Measurements from ENCODE around the gene SAC3D1. TPM values are rescaled to one million over a fixed set of nuclear protein-coding genes. Genes with fewer than 3 reads are reported as not detected.
A peak's percentile ranks its signal among the peaks of the same experiment; 100 is the strongest.

Gene SAC3D1
- 8.6 and 10.0 TPM in 2 replicates for total RNA-seq
- 3.1 and 7.1 TPM in 2 replicates for polyA plus RNA-seq
- polyA plus RNA-seq (2012), result 6.9 and 17.2 TPM in 2 replicates
- 3.4 and 12.1 TPM in 2 replicates for polyA minus RNA-seq (ENCODE audit: low replicate concordance)

DNA sequence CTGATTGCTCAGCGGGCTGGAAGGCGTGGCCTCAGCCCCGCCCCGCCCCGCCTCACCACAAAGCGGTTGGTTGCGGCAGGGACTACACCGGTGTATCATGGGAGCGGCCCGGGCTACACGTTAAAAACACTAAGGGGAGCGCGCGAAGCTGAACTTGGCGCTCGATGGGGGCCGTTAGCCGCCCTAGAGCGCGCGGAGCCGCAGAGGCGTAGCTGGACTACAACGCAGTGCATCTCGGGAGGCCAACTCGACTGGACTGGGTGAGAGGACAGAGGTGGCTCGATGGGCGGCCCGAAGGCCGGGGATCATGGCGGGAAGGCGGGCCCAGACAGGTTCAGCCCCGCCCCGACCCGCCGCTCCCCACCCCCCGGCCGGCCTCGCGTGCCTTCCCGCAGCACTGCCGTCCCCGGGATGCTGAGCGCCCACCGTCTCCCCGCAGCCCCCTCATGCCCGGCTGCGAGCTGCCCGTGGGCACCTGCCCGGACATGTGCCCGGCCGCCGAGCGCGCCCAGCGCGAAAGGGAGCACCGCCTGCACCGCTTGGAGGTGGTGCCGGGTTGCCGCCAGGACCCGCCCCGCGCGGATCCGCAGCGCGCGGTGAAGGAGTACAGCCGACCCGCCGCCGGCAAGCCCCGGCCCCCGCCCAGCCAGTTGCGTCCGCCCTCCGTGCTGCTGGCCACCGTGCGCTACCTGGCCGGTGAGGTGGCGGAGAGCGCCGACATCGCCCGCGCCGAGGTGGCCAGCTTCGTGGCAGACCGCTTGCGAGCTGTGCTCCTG, at the start of gene SAC3D1:
Gene SAC3D1 (plus strand): TSS at position 364 of the 776 bp plus-strand sequence. CDS start 83 bp downstream, at position 447.
- Histone ChIP-seq H4K20me1 (ENCODE audit: control insufficient read depth, extremely low read depth, insufficient read depth, low read length) (no peaks in the 10 kb centered on the region), H3K79me2 (ENCODE audit: control insufficient read depth, insufficient read depth, low read length) (peaks cover 9% of the 10 kb centered on the region), H3K27ac (ENCODE audit: insufficient read depth, low read length) (peak within 1 kb of the TSS; percentile 63), H2AFZ (ENCODE audit: low read length) (peak within 1 kb of the TSS; percentile 64), H3K36me3 (ENCODE audit: control insufficient read depth, insufficient read depth, low read length) (peaks cover 10% of the 10 kb centered on the region), H3K27me3 (ENCODE audit: control insufficient read depth, insufficient read depth, low read length) (no peaks in the 10 kb centered on the region), H3K9me3 (ENCODE audit: control insufficient read depth, insufficient read depth, low read depth, low read length) (no peaks in the 10 kb centered on the region), H3K4me1 (ENCODE audit: control insufficient read depth, extremely low read depth, insufficient read depth, low read length) (no peaks in the 10 kb centered on the region), H3K9ac (ENCODE audit: insufficient read depth, low read length) (peak within 1 kb of the TSS; percentile 52), H3K4me2 (ENCODE audit: extremely low read depth, insufficient read depth, low read length) (peak within 1 kb of the TSS; percentile 81), H3K4me3 (replicated peaks in 1 of 4; ENCODE audit: control extremely low read depth in 1 of 4, insufficient read depth in 1 of 4, low read depth in 3 of 4, low read length in 4 of 4) (peak within 1 kb of the TSS; percentile 53 to 72 (median 66))
- TF ChIP-seq EZH2 (IDR thresholded peaks at IDR 0.05; ENCODE audit: low read length, missing control alignments), result no peak
- TF ChIP-seq, protein P1, sequence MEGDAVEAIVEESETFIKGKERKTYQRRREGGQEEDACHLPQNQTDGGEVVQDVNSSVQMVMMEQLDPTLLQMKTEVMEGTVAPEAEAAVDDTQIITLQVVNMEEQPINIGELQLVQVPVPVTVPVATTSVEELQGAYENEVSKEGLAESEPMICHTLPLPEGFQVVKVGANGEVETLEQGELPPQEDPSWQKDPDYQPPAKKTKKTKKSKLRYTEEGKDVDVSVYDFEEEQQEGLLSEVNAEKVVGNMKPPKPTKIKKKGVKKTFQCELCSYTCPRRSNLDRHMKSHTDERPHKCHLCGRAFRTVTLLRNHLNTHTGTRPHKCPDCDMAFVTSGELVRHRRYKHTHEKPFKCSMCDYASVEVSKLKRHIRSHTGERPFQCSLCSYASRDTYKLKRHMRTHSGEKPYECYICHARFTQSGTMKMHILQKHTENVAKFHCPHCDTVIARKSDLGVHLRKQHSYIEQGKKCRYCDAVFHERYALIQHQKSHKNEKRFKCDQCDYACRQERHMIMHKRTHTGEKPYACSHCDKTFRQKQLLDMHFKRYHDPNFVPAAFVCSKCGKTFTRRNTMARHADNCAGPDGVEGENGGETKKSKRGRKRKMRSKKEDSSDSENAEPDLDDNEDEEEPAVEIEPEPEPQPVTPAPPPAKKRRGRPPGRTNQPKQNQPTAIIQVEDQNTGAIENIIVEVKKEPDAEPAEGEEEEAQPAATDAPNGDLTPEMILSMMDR (conservative IDR thresholded peaks at IDR 0.05 in 1 of 2, IDR thresholded peaks at IDR 0.05 in 1 of 2; ENCODE audit: low read depth in 1 of 2, low read length in 2 of 2), result no peak
- DNase-seq (ENCODE audit: low read depth in 2 of 2), result peak; percentile 94

DNA sequence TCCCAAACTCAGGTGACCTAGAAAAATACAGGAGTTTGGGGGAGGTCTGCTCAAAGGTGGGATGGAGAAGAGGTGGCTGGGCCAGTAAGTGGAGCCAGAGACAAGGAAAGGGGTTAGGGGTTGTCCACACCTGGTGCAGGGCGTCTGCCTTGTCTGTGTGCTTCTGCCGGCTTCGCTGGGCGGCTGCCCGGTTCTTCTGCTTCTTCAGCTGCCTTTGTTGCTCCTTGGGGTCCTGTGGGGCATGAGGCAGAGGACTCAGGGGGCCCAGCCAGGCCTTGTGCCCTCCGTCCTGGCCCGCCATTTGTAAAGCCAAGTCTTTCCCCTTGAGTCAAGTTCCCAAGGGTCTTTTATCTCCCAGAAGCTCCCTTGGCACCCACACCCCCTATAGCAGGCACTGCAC, 46.7 kb upstream of the SAC3D1 start:
- no peak overlapping the region for H3K9ac ChIP-seq (ENCODE audit: insufficient read depth, low read length)
- H3K79me2 ChIP-seq (ENCODE audit: control insufficient read depth, insufficient read depth, low read length), result no peaks in the 10 kb centered on the region
- H3K4me3 ChIP-seq (replicated peaks in 1 of 4; ENCODE audit: control extremely low read depth in 1 of 4, insufficient read depth in 1 of 4, low read depth in 3 of 4, low read length in 4 of 4), result no peak overlapping the region
- H3K36me3 ChIP-seq (ENCODE audit: control insufficient read depth, insufficient read depth, low read length), result no peaks in the 10 kb centered on the region
- H3K9me3 ChIP-seq (ENCODE audit: control insufficient read depth, insufficient read depth, low read depth, low read length), result no peaks in the 10 kb centered on the region
- no peaks in the 10 kb centered on the region for H3K27me3 ChIP-seq (ENCODE audit: control insufficient read depth, insufficient read depth, low read length)
- TF ChIP-seq, protein P1 (conservative IDR thresholded peaks at IDR 0.05 in 1 of 2, IDR thresholded peaks at IDR 0.05 in 1 of 2; ENCODE audit: low read depth in 1 of 2, low read length in 2 of 2), result no peak
- TF ChIP-seq EZH2 (IDR thresholded peaks at IDR 0.05; ENCODE audit: low read length, missing control alignments), result no peak
- DNase-seq (ENCODE audit: low read depth in 2 of 2), result no peak
- peaks cover 3% of the 10 kb centered on the region for H3K4me1 ChIP-seq (ENCODE audit: control insufficient read depth, extremely low read depth, insufficient read depth, low read length)
- H3K27ac ChIP-seq (ENCODE audit: insufficient read depth, low read length), result no peak overlapping the region
- no peaks in the 10 kb centered on the region for H4K20me1 ChIP-seq (ENCODE audit: control insufficient read depth, extremely low read depth, insufficient read depth, low read length)
- H2AFZ ChIP-seq (ENCODE audit: low read length), result no peak overlapping the region
- H3K4me2 ChIP-seq (ENCODE audit: extremely low read depth, insufficient read depth, low read length), result no peak overlapping the region

DNA sequence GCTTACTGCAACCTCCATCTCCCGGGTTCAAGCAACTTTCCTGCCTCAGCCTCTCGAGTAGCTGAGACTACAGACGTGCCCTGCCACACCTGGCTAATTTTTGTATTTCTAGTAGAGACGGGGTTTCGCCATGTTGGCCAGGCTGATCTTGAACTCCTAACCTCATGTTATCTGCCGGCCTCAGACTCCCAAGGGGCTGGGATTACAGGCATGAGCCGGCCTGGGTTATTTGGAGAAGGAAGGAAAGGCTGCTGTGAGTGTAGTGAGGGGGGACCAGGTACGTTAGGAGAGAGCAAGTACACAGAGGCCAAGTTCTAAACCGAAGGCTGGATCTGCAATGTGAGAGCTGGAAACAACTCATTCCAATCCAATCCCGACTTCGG, 44.7 kb upstream of the SAC3D1 start:
- H3K4me1 ChIP-seq (ENCODE audit: control insufficient read depth, extremely low read depth, insufficient read depth, low read length), result no peaks in the 10 kb centered on the region
- H3K4me2 ChIP-seq (ENCODE audit: extremely low read depth, insufficient read depth, low read length), result peak overlapping the region; percentile 89
- no peak for TF ChIP-seq EZH2 (IDR thresholded peaks at IDR 0.05; ENCODE audit: low read length, missing control alignments)
- TF ChIP-seq, protein P1 (conservative IDR thresholded peaks at IDR 0.05 in 1 of 2, IDR thresholded peaks at IDR 0.05 in 1 of 2; ENCODE audit: low read depth in 1 of 2, low read length in 2 of 2), result no peak
- H3K27me3 ChIP-seq (ENCODE audit: control insufficient read depth, insufficient read depth, low read length), result no peaks in the 10 kb centered on the region
- H4K20me1 ChIP-seq (ENCODE audit: control insufficient read depth, extremely low read depth, insufficient read depth, low read length), result no peaks in the 10 kb centered on the region
- no peak for DNase-seq (ENCODE audit: low read depth in 2 of 2)
- H3K9me3 ChIP-seq (ENCODE audit: control insufficient read depth, insufficient read depth, low read depth, low read length), result no peaks in the 10 kb centered on the region
- H3K79me2 ChIP-seq (ENCODE audit: control insufficient read depth, insufficient read depth, low read length), result no peaks in the 10 kb centered on the region
- H3K9ac ChIP-seq (ENCODE audit: insufficient read depth, low read length), result no peak overlapping the region
- peak overlapping the region; percentile 28 to 59 (median 45) for H3K4me3 ChIP-seq (replicated peaks in 1 of 4; ENCODE audit: control extremely low read depth in 1 of 4, insufficient read depth in 1 of 4, low read depth in 3 of 4, low read length in 4 of 4)
- H3K36me3 ChIP-seq (ENCODE audit: control insufficient read depth, insufficient read depth, low read length), result no peaks in the 10 kb centered on the region
- peak overlapping the region; percentile 76 for H2AFZ ChIP-seq (ENCODE audit: low read length)
- peak overlapping the region; percentile 17 for H3K27ac ChIP-seq (ENCODE audit: insufficient read depth, low read length)

Measured in fibroblast of lung (primary cell).